Measurements from ENCODE around the gene EPHB2. TPM values are rescaled to one million over a fixed set of nuclear protein-coding genes. Genes with fewer than 3 reads are reported as not detected.

Gene EPHB2
- total and polyA plus RNA-seq, 9 donors = 2.5 to 55.1 (median 15.1) TPM

GRCh38 chr1:22769932-22770331 is 59.3 kb downstream of the EPHB2 start:
- Histone ChIP-seq H3K27ac (no peak overlapping the region), H3K27me3 (no peaks in the 10 kb centered on the region), H3K36me3 (no peaks in the 10 kb centered on the region), H3K4me3 (no peak overlapping the region), H3K4me1 (ENCODE audit: insufficient read depth) (peaks cover 12% of the 10 kb centered on the region), H3K9me3 (no peaks in the 10 kb centered on the region)
- 95 to 97% (median 95%) methylated on average over 6 of the region's 6 CpGs for WGBS, 3 donors
- intact Hi-C loops (cut with DNase I) = no loop called here
- TF ChIP-seq POLR2A (IDR thresholded peaks at IDR 0.05) (no peak), EP300 (IDR thresholded peaks at IDR 0.05) (no peak), CTCF (IDR thresholded peaks at IDR 0.05) (no peak)
- no peak for DNase-seq

- Histone ChIP-seq H3K27me3 (no peaks in the 10 kb centered on the region), H3K9me3 (no peaks in the 10 kb centered on the region), H3K36me3 (no peaks in the 10 kb centered on the region), H3K4me3 (no peak overlapping the region), H3K27ac (peak overlapping the region in 1 of 2 donors; percentile 73), H3K4me1 (ENCODE audit: insufficient read depth) (peaks cover 12% of the 10 kb centered on the region)
- intact Hi-C loops (cut with DNase I) = no loop called here
- TF ChIP-seq POLR2A (IDR thresholded peaks at IDR 0.05) (no peak), CTCF (IDR thresholded peaks at IDR 0.05) (no peak)
- no peak for DNase-seq
- 48 to 68% (median 66%) methylated on average over 13 of the region's 13 CpGs for WGBS, 3 donors
These were observed 61.4 kb downstream of the EPHB2 start for GRCh38 chr1:22772014-22772413.

- H3K27me3 ChIP-seq = no peaks in the 10 kb centered on the region
- DNase-seq = peak; percentile 81 to 88 (median 86)
- TF ChIP-seq POLR2A (IDR thresholded peaks at IDR 0.05) (no peak), EP300 (IDR thresholded peaks at IDR 0.05) (no peak), CTCF (IDR thresholded peaks at IDR 0.05) (no peak)
- peak overlapping the region; percentile 29 to 73 for H3K27ac ChIP-seq
- no peaks in the 10 kb centered on the region for H3K9me3 ChIP-seq
- intact Hi-C loops (cut with DNase I) = no loop called here
- H3K36me3 ChIP-seq = no peaks in the 10 kb centered on the region
- peaks cover 16% of the 10 kb centered on the region for H3K4me1 ChIP-seq (ENCODE audit: insufficient read depth)
- H3K4me3 ChIP-seq = no peak overlapping the region
- WGBS, 3 donors = 20 to 23% (median 20%) methylated on average over 17 of the region's 17 CpGs
These were observed 63.6 kb downstream of the EPHB2 start for GRCh38 chr1:22773981-22774832.

GRCh38 chr1:22774833-22775182 is 64.2 kb downstream of the EPHB2 start:
- intact Hi-C loops (cut with DNase I) = no loop called here
- H3K27me3 ChIP-seq = no peaks in the 10 kb centered on the region
- no peak for DNase-seq
- H3K27ac ChIP-seq = peak overlapping the region; percentile 29 to 73
- H3K4me1 ChIP-seq (ENCODE audit: insufficient read depth) = peaks cover 22% of the 10 kb centered on the region
- no peaks in the 10 kb centered on the region for H3K36me3 ChIP-seq
- H3K9me3 ChIP-seq = no peaks in the 10 kb centered on the region
- H3K4me3 ChIP-seq = no peak overlapping the region
- TF ChIP-seq EP300 (IDR thresholded peaks at IDR 0.05) (no peak), POLR2A (IDR thresholded peaks at IDR 0.05) (no peak), CTCF (IDR thresholded peaks at IDR 0.05) (no peak)
